GM12878 (cell line): Measurements from ENCODE around the gene GALNT6. TPM values are rescaled to one million over a fixed set of nuclear protein-coding genes. Genes with fewer than 3 reads are reported as not detected.

Experiments
- ATAC-seq: fragments of 200-7000 bp; cut with Tn5 transposase; 3 replicates; pipeline ENCODE4 v1.9.1; 2020; ENCODE audit warnings: mild to moderate bottlenecking, moderate library complexity
- BruUV-seq: library from RNA; stranded (reverse); fragments of 400-500 nt; replicated peaks from 2 replicates; lab custom pipeline; 2021; lab: Mats Ljungman, UMichigan
- CTCF ChIA-PET: fragments of 300-600 bp; sonication (Branson Sonifier 250); formaldehyde crosslinking; extraction: SDS; loops from one replicate; lab custom pipeline; 2021; ENCODE audit warnings: inconsistent platforms; lab: Yijun Ruan, JAX
- POLR2A ChIA-PET: fragments of 350-600 bp; formaldehyde crosslinking; extraction: SDS; loops from one replicate; lab custom pipeline; 2021; ENCODE audit warnings: inconsistent platforms; lab: Charles Lee
- RAD21 ChIA-PET: fragments of 300-600 bp; sonication (Branson Sonifier 250); formaldehyde crosslinking; loops from one replicate; lab custom pipeline; 2023; ENCODE audit warnings: antibody characterized with exemption; ENCODE audit not compliant: unreplicated experiment; lab: Charles Lee
- SMC1A ChIA-PET: fragments of 300-600 bp; sonication (Branson Sonifier 250); formaldehyde crosslinking; loops from one replicate; lab custom pipeline; 2023; ENCODE audit not compliant: unreplicated experiment, uncharacterized antibody; lab: Charles Lee
- DNase-seq: peaks from one replicate; pipeline ENCODE4 v3.0.0-alpha.2; 2011; ENCODE audit warnings: low read depth, low spot score
- FAIRE-seq: peaks from 3 replicates; lab custom pipeline; 2011; peaks lifted over from hg19 to GRCh38; lab: Jason Lieb, UNC
- H2AFZ ChIP-seq: 2 replicates; pipeline ENCODE4 v1.6.0; 2011; ENCODE audit warnings: low read depth, low read length, control low read depth; ENCODE audit not compliant: control insufficient read depth
- H3K27ac ChIP-seq: 2 replicates; pipeline ENCODE4 v1.5.1; 2011; ENCODE audit warnings: control low read depth; ENCODE audit not compliant: control insufficient read depth, insufficient read depth
- H3K27me3 ChIP-seq, 2 experiments: replicated peaks in 1 of 2; 2 replicates each; pipeline versions ENCODE4 v1.6.0 to v1.6.1; 2011; ENCODE audit warnings: low read length in 1 of 2; ENCODE audit not compliant: control insufficient read depth in 2 of 2, insufficient read depth in 2 of 2
- H3K36me3 ChIP-seq, 2 experiments: 2 replicates each; pipeline ENCODE4 v1.5.1; 2011; ENCODE audit warnings: low read length in 1 of 2; ENCODE audit not compliant: control insufficient read depth in 2 of 2, insufficient read depth in 2 of 2
- H3K4me1 ChIP-seq: 2 replicates; pipeline ENCODE4 v1.6.1; 2011; ENCODE audit warnings: mild to moderate bottlenecking, low read length, moderate library complexity, mixed read lengths; ENCODE audit not compliant: control insufficient read depth, insufficient read depth
- H3K4me2 ChIP-seq: 2 replicates; pipeline ENCODE4 v1.6.0; 2011; ENCODE audit warnings: control low read depth; ENCODE audit not compliant: control insufficient read depth, insufficient read depth
- H3K4me3 ChIP-seq: fragments of 200-600 bp; sonication (generic); 2 replicates; pipeline ENCODE4 v1.5.1; 2016
- H3K79me2 ChIP-seq: 2 replicates; pipeline ENCODE4 v1.6.0; 2011; ENCODE audit warnings: low read length; ENCODE audit not compliant: control insufficient read depth, insufficient read depth
- H3K9ac ChIP-seq: 2 replicates; pipeline ENCODE4 v1.8.0; 2011; ENCODE audit warnings: low read length, control low read depth, mixed read lengths; ENCODE audit not compliant: control insufficient read depth, insufficient read depth
- H3K9me3 ChIP-seq: replicated peaks from 3 replicates; pipeline ENCODE4 v1.5.1; 2011; ENCODE audit warnings: mild to moderate bottlenecking, low read length; ENCODE audit not compliant: control insufficient read depth, insufficient read depth
- H4K20me1 ChIP-seq: 2 replicates; pipeline ENCODE4 v1.6.0; 2011; ENCODE audit not compliant: control insufficient read depth, insufficient read depth
- BMI1 ChIP-seq: fragments of 450-650 bp; IDR thresholded peaks from 2 replicates; pipeline ENCODE4 v1.6.1; 2016; ENCODE audit warnings: mild to moderate bottlenecking, moderate library complexity, borderline replicate concordance
- HDAC6 ChIP-seq: fragments of 200-600 bp; sonication (generic); IDR thresholded peaks from one replicate; pipeline ENCODE4 v1.8.0; 2017; ENCODE audit warnings: antibody characterized with exemption; ENCODE audit not compliant: unreplicated experiment
- HDGF ChIP-seq: fragments of 450-650 bp; IDR thresholded peaks from 2 replicates; pipeline ENCODE4 v1.6.1; 2016; ENCODE audit warnings: antibody characterized with exemption
- NR2F1 ChIP-seq: fragments of 450-650 bp; conservative IDR thresholded peaks from 2 replicates; pipeline ENCODE4 v1.6.1; 2017; ENCODE audit warnings: mild to moderate bottlenecking
- RBBP5 ChIP-seq: fragments of 200-600 bp; sonication (generic); conservative IDR thresholded peaks from 2 replicates; pipeline ENCODE4 v1.6.1; 2016
- WGBS: methylation state at CpG from one replicate; pipeline ENCODE4 v1.1.6; 2016; ENCODE audit warnings: low lambda C conversion rate; ENCODE audit not compliant: insufficient replicate concordance, insufficient coverage; ENCODE audit errors: missing lambda C conversion rate; 5-methylcytosine and 5-hydroxymethylcytosine counted together
- in situ Hi-C: fragments of 300-500 bp; cut with MboI; formaldehyde crosslinking; loops from 9 replicates; pipeline ENCODE4 v1.14.3; 2018; ENCODE audit warnings: mixed read lengths
- intact Hi-C: fragments of 100-400 bp; cut with micrococcal nuclease; formaldehyde crosslinking; loops from one replicate; pipeline ENCODE4 v1.14.2; 2022; ENCODE audit not compliant: unreplicated experiment
- polyA plus RNA-seq, 11 experiments: library from polyadenylated mRNA; depleted of rRNA in 4 of 11; unstranded in 6 of 11; stranded (reverse) in 5 of 11; fragments of >200 nt; fragmentation: Nextera tagmentation in 4 of 11; fragmentation: Illumina TruSeq in 1 of 11; extraction: Ambion mirVana in 4 of 11; extraction: Trizol in 1 of 11; gene quantifications; 1 replicate in 1 of 11; 2 replicates in 10 of 11; pipeline versions ENCODE4 v1.2.1 to v1.2.3, GENCODE V29; 2011 to 2016; ENCODE audit warnings: inconsistent platforms in 2 of 11, missing spikeins in 2 of 11, low read depth in 1 of 11
- total RNA-seq, 4 experiments: library from RNA; depleted of rRNA in 3 of 4; stranded (reverse); fragments of >200 nt in 3 of 4; fragmentation: Illumina TruSeq in 1 of 4; extraction: Trizol in 1 of 4; gene quantifications; 2 replicates each; pipeline versions ENCODE4 v1.2.1 to v1.2.3, GENCODE V29; 2013 to 2021

Gene GALNT6
- total and polyA plus RNA-seq, 10 of the 15 experiments (the other 5 are each of a cell fraction or from before 2014, with no cell fraction given) = 6.6 to 40.4 (median 23.7) TPM

- intact Hi-C loops = no loop called here
- CTCF ChIA-PET = interaction anchor here (0.6 to 1.7 kb wide), 13 partner anchors 13 to 504 kb away, joined by 3 to 7 read pairs (median 3); no protein-coding TSS in a partner anchor
- no TSS peak for BruUV-seq
- Histone ChIP-seq H3K27me3 (no peaks in the 10 kb centered on the region), H3K9me3 (no peaks in the 10 kb centered on the region), H2AFZ (no peak overlapping the region), H4K20me1 (no peaks in the 10 kb centered on the region), H3K4me2 (no peak overlapping the region), H3K4me3 (no peak overlapping the region), H3K36me3 (peaks cover 4 to 25% of the 10 kb centered on the region in 2 experiments; a peak in 3 of 4 replicates), H3K9ac (no peak overlapping the region), H3K4me1 (peaks cover 21% of the 10 kb centered on the region), H3K79me2 (peaks cover 1% of the 10 kb centered on the region; the same call in 1 of the 2 replicates), H3K27ac (no peak overlapping the region)
- SMC1A ChIA-PET = interaction anchor here (1.0 to 1.8 kb wide), 5 partner anchors 13 to 50 kb away, joined by 4 to 9 read pairs (median 5); no protein-coding TSS in a partner anchor
- no peak for ATAC-seq
- POLR2A ChIA-PET = no interaction called here
- RAD21 ChIA-PET = interaction anchor here (1.0 to 1.3 kb wide), 3 partner anchors 15 to 49 kb away, joined by 3 to 6 read pairs (median 3); no protein-coding TSS in a partner anchor
- FAIRE-seq = no peak
- no peak for DNase-seq
- 98% methylated on average over 8 of the region's 8 CpGs for whole genome bisulfite sequencing
- TF ChIP-seq BMI1 (no peak), RBBP5 (no peak), HDAC6 (no peak)
- TF ChIP-seq, all 136 proteins: peak for 0
- in situ Hi-C loops = no loop called here
Measured at GRCh38 chr12:51371295-51371953, 19.8 kb downstream of the GALNT6 start.

DNA sequence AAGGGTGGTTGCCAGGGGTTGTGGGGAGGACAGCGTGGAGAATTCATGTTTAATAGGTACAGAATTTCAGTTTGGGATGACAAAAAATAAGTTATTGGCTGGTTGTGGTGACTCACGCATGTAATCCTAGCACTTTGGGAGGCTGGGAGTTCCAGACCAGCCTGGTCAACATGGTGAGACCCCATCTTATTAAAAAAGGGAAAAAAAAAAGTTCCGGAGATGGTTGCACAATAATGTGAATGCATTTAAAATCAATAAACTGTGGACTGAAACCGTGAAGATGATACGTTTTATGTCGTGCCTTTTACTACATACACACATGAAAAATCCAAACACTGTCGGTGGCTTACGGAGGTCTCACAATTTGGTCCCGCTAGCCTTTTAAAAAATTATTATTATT, 20.5 kb downstream of the GALNT6 start:
- ChIA-PET SMC1A (interaction anchor here (1.2 to 1.8 kb wide), 2 partner anchors 16 to 50 kb away, joined by 4 to 5 read pairs; no protein-coding TSS in a partner anchor), CTCF (interaction anchor here (0.7 kb wide), 1 partner anchor 61 kb away, joined by 3 read pairs; no protein-coding TSS in a partner anchor), POLR2A (no interaction called here), RAD21 (no interaction called here)
- ATAC-seq = no peak
- Histone ChIP-seq H3K4me3 (no peak overlapping the region), H4K20me1 (no peaks in the 10 kb centered on the region), H3K9me3 (no peaks in the 10 kb centered on the region), H3K4me2 (no peak overlapping the region), H3K27ac (no peak overlapping the region), H2AFZ (no peak overlapping the region), H3K36me3 (peaks cover 4 to 21% of the 10 kb centered on the region in 2 experiments; a peak in 3 of 4 replicates), H3K79me2 (peaks cover 1% of the 10 kb centered on the region; the same call in 1 of the 2 replicates), H3K27me3 (no peaks in the 10 kb centered on the region), H3K4me1 (peaks cover 21% of the 10 kb centered on the region), H3K9ac (no peak overlapping the region)
- intact Hi-C loops (no loop called here), in situ Hi-C loops (no loop called here)
- 98% methylated on average over 9 of the region's 9 CpGs for WGBS
- no peak for DNase-seq
- FAIRE-seq = no peak
- no TSS peak for BruUV-seq
- no peak for TF ChIP-seq HDGF
- TF ChIP-seq NR2F1 = no peak
